H9 (cell line): ENCODE data around the gene CPD. TPM values are rescaled to one million over a fixed set of nuclear protein-coding genes. Genes with fewer than 3 reads are reported as not detected.
A peak's percentile ranks its signal among the peaks of the same experiment; 100 is the strongest.

ENCODE experiments used
- DNase-seq: peaks from one replicate; pipeline ENCODE4 v3.0.0-alpha.2; 2017
- H2AFZ ChIP-seq: one replicate; pipeline ENCODE4 v1.6.1; 2013; ENCODE audit warnings: mild to moderate bottlenecking, low read length, control low read depth, moderate library complexity
- H2AK5ac ChIP-seq: 2 replicates; pipeline ENCODE4 v1.6.1; 2013; ENCODE audit warnings: low read length, control low read depth, mixed read lengths; ENCODE audit not compliant: insufficient read length
- H2BK120ac ChIP-seq: one replicate; pipeline ENCODE4 v1.6.1; 2013; ENCODE audit warnings: low read depth, mild to moderate bottlenecking, low read length, control low read depth, inconsistent platforms; ENCODE audit not compliant: poor library complexity, severe bottlenecking
- H2BK12ac ChIP-seq: 2 replicates; pipeline ENCODE4 v1.6.1; 2013; ENCODE audit warnings: low read length, control low read depth, mixed read lengths, low read depth; ENCODE audit not compliant: insufficient read length
- H2BK15ac ChIP-seq: 2 replicates; pipeline ENCODE4 v1.6.1; 2013; ENCODE audit warnings: low read depth, low read length, control low read depth
- H2BK20ac ChIP-seq: one replicate; pipeline ENCODE4 v1.6.1; 2013; ENCODE audit warnings: low read depth, mild to moderate bottlenecking, low read length, control low read depth, inconsistent platforms; ENCODE audit not compliant: poor library complexity, severe bottlenecking
- H2BK5ac ChIP-seq: 2 replicates; pipeline ENCODE4 v1.6.1; 2013; ENCODE audit warnings: low read length, control low read depth, mixed read lengths; ENCODE audit not compliant: insufficient read length
- H3K14ac ChIP-seq: 2 replicates; pipeline ENCODE4 v1.6.1; 2013; ENCODE audit warnings: low read length, control low read depth; ENCODE audit not compliant: insufficient read depth
- H3K18ac ChIP-seq: 2 replicates; pipeline ENCODE4 v1.6.1; 2013; ENCODE audit warnings: low read depth, mild to moderate bottlenecking, mixed read lengths, low read length, control low read depth; ENCODE audit not compliant: insufficient read length
- H3K23ac ChIP-seq: 2 replicates; pipeline ENCODE4 v1.6.1; 2013; ENCODE audit warnings: low read length, control low read depth, mixed read lengths, low read depth; ENCODE audit not compliant: insufficient read length
- H3K23me2 ChIP-seq: 2 replicates; pipeline ENCODE4 v1.6.1; 2013; ENCODE audit warnings: low read depth, mild to moderate bottlenecking, mixed read lengths, low read length, control low read depth; ENCODE audit not compliant: insufficient read length, poor library complexity, severe bottlenecking
- H3K27ac ChIP-seq: 2 replicates; pipeline ENCODE4 v1.5.1; 2013; ENCODE audit warnings: low read length, control low read depth, mixed read lengths, low read depth; ENCODE audit not compliant: insufficient read length
- H3K27me3 ChIP-seq: 2 replicates; pipeline ENCODE4 v1.6.1; 2013; ENCODE audit warnings: low read length, control low read depth, inconsistent platforms; ENCODE audit not compliant: insufficient read depth
- H3K4ac ChIP-seq: 2 replicates; pipeline ENCODE4 v1.6.1; 2013; ENCODE audit warnings: low read depth, mild to moderate bottlenecking, control low read depth, inconsistent platforms, low read length, moderate library complexity
- H3K4me1 ChIP-seq: 2 replicates; pipeline ENCODE4 v1.6.1; 2013; ENCODE audit warnings: low read length, control low read depth, inconsistent platforms; ENCODE audit not compliant: insufficient read depth
- H3K4me2 ChIP-seq: 2 replicates; pipeline ENCODE4 v1.6.1; 2013; ENCODE audit warnings: low read length, control low read depth, mixed read lengths; ENCODE audit not compliant: insufficient read length, insufficient read depth
- H3K56ac ChIP-seq: 2 replicates; pipeline ENCODE4 v1.6.1; 2013; ENCODE audit warnings: low read depth, mild to moderate bottlenecking, mixed read lengths, low read length, control low read depth; ENCODE audit not compliant: insufficient read length
- H3K79me1 ChIP-seq: 2 replicates; pipeline ENCODE4 v1.6.1; 2013; ENCODE audit warnings: low read depth, mild to moderate bottlenecking, moderate library complexity, low read length, control low read depth, inconsistent platforms; ENCODE audit not compliant: insufficient read depth, poor library complexity, severe bottlenecking
- H3K79me2 ChIP-seq: 2 replicates; pipeline ENCODE4 v1.6.1; 2013; ENCODE audit warnings: low read length, control low read depth, inconsistent platforms; ENCODE audit not compliant: insufficient read depth
- H3K9ac ChIP-seq: 2 replicates; pipeline ENCODE4 v1.6.1; 2013; ENCODE audit warnings: low read length, control low read depth, mixed read lengths; ENCODE audit not compliant: insufficient read length; ENCODE audit errors: extremely low read depth
- H3K9me3 ChIP-seq: one replicate; pipeline ENCODE4 v1.6.1; 2013; ENCODE audit warnings: low read depth, low read length, inconsistent platforms; ENCODE audit not compliant: control insufficient read depth
- H3T11ph ChIP-seq: one replicate; pipeline ENCODE4 v1.6.1; 2013; ENCODE audit warnings: mild to moderate bottlenecking, low read length, control low read depth, inconsistent platforms
- H4K20me1 ChIP-seq: one replicate; pipeline ENCODE4 v1.6.1; 2013; ENCODE audit not compliant: control insufficient read depth, insufficient read length, insufficient read depth
- H4K5ac ChIP-seq: 2 replicates; pipeline ENCODE4 v1.6.1; 2013; ENCODE audit warnings: low read depth, mild to moderate bottlenecking, mixed read lengths, low read length, control low read depth; ENCODE audit not compliant: insufficient read length
- H4K8ac ChIP-seq: replicated peaks from 2 replicates; pipeline ENCODE4 v1.6.1; 2013; ENCODE audit warnings: low read length, control low read depth, mixed read lengths, low read depth; ENCODE audit not compliant: insufficient read length
- H4K91ac ChIP-seq: 2 replicates; pipeline ENCODE4 v1.6.1; 2013; ENCODE audit warnings: low read depth, mild to moderate bottlenecking, moderate library complexity, mixed read lengths, low read length, control low read depth; ENCODE audit not compliant: insufficient read length
- H3K27ac Mint-ChIP-seq, 3 experiments: 2 replicates in 2 of 3; 3 replicates in 1 of 3; pipeline ENCODE4 v1.8.0; 2020 to 2021; ENCODE audit warnings: mixed read lengths in 3 of 3, mild to moderate bottlenecking in 1 of 3, moderate library complexity in 1 of 3
- H3K27me3 Mint-ChIP-seq: 2 replicates; pipeline ENCODE4 v1.8.0; 2021; ENCODE audit warnings: low read depth, mild to moderate bottlenecking, moderate library complexity, mixed read lengths
- H3K36me3 Mint-ChIP-seq, 3 experiments: 2 replicates in 2 of 3; 3 replicates in 1 of 3; pipeline ENCODE4 v1.8.0; 2020 to 2021; ENCODE audit warnings: low read depth in 3 of 3, mixed read lengths in 3 of 3; ENCODE audit not compliant: insufficient read depth in 1 of 3
- H3K4me1 Mint-ChIP-seq, 2 experiments: 2 replicates each; pipeline ENCODE4 v1.8.0; 2020; ENCODE audit warnings: mixed read lengths in 2 of 2
- H3K4me3 Mint-ChIP-seq, 2 experiments: 2 replicates in 1 of 2; 3 replicates in 1 of 2; pipeline ENCODE4 v1.8.0; 2020 to 2021; ENCODE audit warnings: mild to moderate bottlenecking in 2 of 2, mixed read lengths in 2 of 2, moderate library complexity in 1 of 2
- H3K9me3 Mint-ChIP-seq, 2 experiments: 2 replicates in 1 of 2; 3 replicates in 1 of 2; pipeline ENCODE4 v1.8.0; 2020; ENCODE audit warnings: mild to moderate bottlenecking in 2 of 2, mixed read lengths in 2 of 2, moderate library complexity in 1 of 2
- CTCF ChIP-seq: fragments of 200-600 bp; sonication (generic); conservative IDR thresholded peaks from 3 replicates; pipeline ENCODE4 v1.8.0; 2021; ENCODE audit warnings: antibody characterized with exemption, mild to moderate bottlenecking
- WGBS: extraction: QIAGEN DNeasy Blood & Tissue Kit; methylation state at CpG from one replicate; pipeline ENCODE4 v1.1.7; 2013; ENCODE audit warnings: missing lambda C conversion rate, low lambda C conversion rate, mixed read lengths; ENCODE audit not compliant: insufficient read length; ENCODE audit errors: extremely low coverage; 5-methylcytosine and 5-hydroxymethylcytosine counted together
- total RNA-seq: library from RNA; stranded (reverse); gene quantifications from 2 replicates; pipeline ENCODE4 v1.2.1, GENCODE V29; 2021

The CPD gene
- total RNA-seq, 1 experiment from 2014 or later: 47.0 TPM

GRCh38 chr17:30379903-30380381, 1.2 kb downstream of the CPD start:
- WGBS: no CpG with 5 or more reads among the region's 5 CpGs
- H2AFZ ChIP-seq: no peak overlapping the region

More at GRCh38 chr17:30379903-30380381, 1.2 kb downstream of the CPD start:
- H2BK120ac ChIP-seq: no peak overlapping the region
- peaks cover 17% of the 10 kb centered on the region; the same call in 1 of the 2 replicates for H3K27me3 ChIP-seq
- H4K91ac ChIP-seq: no peak overlapping the region
- no peak overlapping the region for H3K27ac ChIP-seq
- no peaks in the 10 kb centered on the region; the same call in 1 of the 2 replicates for H3K4me1 ChIP-seq
- H3K9me3 Mint-ChIP-seq: no peaks in the 10 kb centered on the region; a peak in 1 of 5 replicates
- no peak overlapping the region for H3T11ph ChIP-seq
- no peak overlapping the region for H2AK5ac ChIP-seq
- no peak for TF ChIP-seq CTCF
- H3K14ac ChIP-seq: no peak overlapping the region
- H3K79me2 ChIP-seq: no peaks in the 10 kb centered on the region
- peaks cover 2% of the 10 kb centered on the region for H4K20me1 ChIP-seq
- H3K9me3 ChIP-seq: no peaks in the 10 kb centered on the region
- DNase-seq: no peak
- no peak overlapping the region for H2BK20ac ChIP-seq
- H4K8ac ChIP-seq: no peak overlapping the region
- peak overlapping the region; percentile 80 to 85 for H3K4me3 Mint-ChIP-seq
- no peak overlapping the region for H2BK12ac ChIP-seq
- H3K56ac ChIP-seq: no peak overlapping the region
- no peak overlapping the region for H4K5ac ChIP-seq
- H2BK15ac ChIP-seq: no peak overlapping the region
- H3K27ac Mint-ChIP-seq: no peak overlapping the region
- peak overlapping the region; percentile 93 for H3K4me2 ChIP-seq
- peak overlapping the region; percentile 36 for H3K9ac ChIP-seq
- peaks cover 59 to 66% of the 10 kb centered on the region in 2 experiments for H3K4me1 Mint-ChIP-seq
- H3K23ac ChIP-seq: no peak overlapping the region
- H3K79me1 ChIP-seq: no peaks in the 10 kb centered on the region
- H2BK5ac ChIP-seq: no peak overlapping the region
- H3K27me3 Mint-ChIP-seq: peaks cover 44% of the 10 kb centered on the region
- peaks cover 0 to 2% (median 0%) of the 10 kb centered on the region in 3 experiments; a peak in 2 of 7 replicates for H3K36me3 Mint-ChIP-seq
- H3K23me2 ChIP-seq: peaks cover 21% of the 10 kb centered on the region
- no peak overlapping the region for H3K18ac ChIP-seq
- H3K4ac ChIP-seq: no peak overlapping the region
